ENCODE data around the gene FZD10.

DNA sequence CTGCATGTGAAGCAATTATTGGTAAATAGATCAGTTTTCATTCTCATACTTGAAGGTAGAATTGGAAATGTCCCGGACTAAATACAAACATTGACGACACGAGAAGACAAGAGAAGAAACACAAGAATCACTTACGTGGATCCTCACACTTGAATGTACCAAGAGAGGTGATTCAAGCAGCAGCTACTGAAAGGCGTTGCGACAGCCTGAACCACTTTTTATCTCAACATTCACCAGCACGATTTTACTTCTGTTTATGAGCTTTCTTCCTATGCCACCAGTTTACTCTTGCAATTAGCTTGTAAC is 3.6 kb upstream of the FZD10 start:
- TF ChIP-seq POLR2A (IDR thresholded peaks at IDR 0.05): no peak
- TF ChIP-seq, protein P1, sequence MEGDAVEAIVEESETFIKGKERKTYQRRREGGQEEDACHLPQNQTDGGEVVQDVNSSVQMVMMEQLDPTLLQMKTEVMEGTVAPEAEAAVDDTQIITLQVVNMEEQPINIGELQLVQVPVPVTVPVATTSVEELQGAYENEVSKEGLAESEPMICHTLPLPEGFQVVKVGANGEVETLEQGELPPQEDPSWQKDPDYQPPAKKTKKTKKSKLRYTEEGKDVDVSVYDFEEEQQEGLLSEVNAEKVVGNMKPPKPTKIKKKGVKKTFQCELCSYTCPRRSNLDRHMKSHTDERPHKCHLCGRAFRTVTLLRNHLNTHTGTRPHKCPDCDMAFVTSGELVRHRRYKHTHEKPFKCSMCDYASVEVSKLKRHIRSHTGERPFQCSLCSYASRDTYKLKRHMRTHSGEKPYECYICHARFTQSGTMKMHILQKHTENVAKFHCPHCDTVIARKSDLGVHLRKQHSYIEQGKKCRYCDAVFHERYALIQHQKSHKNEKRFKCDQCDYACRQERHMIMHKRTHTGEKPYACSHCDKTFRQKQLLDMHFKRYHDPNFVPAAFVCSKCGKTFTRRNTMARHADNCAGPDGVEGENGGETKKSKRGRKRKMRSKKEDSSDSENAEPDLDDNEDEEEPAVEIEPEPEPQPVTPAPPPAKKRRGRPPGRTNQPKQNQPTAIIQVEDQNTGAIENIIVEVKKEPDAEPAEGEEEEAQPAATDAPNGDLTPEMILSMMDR (IDR thresholded peaks at IDR 0.05): no peak

Data from suprapubic skin (tissue), 3 donors.